ENCODE measurements around the gene CCDC196. TPM values are rescaled to one million over a fixed set of nuclear protein-coding genes. Genes with fewer than 3 reads are reported as not detected.

The CCDC196 gene, protein sequence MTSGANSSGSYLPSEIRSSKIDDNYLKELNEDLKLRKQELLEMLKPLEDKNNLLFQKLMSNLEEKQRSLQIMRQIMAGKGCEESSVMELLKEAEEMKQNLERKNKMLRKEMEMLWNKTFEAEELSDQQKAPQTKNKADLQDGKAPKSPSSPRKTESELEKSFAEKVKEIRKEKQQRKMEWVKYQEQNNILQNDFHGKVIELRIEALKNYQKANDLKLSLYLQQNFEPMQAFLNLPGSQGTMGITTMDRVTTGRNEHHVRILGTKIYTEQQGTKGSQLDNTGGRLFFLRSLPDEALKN
- total RNA-seq (ENCODE audit: low replicate concordance), result not detected in 2 replicates

DNA sequence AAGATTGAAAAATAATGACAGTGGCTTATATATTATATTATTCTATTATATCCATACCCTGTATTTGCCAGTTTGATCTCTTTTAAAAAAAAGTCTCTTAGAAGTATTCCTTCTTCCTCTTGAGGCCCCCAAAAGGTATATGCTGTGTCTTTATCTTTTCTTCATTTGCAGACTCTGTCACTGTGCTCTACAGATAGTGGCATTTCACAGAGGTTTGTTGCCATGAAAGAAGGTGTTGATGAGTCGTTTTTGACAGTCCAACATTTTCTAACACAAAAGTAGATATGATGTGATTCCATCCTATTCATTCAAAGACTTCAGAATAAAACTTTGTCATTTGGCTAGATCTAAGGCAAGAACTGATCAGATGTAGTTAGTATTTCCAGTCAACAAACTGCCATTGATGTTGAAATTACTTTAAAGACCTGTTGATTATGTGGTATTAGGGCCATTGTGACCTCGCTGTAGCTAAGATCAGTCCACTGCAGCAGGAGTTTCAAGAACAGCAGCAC, at the start of gene CCDC196:
TSS of gene CCDC196 (plus strand) at position 462 of the 512 bp plus-strand sequence. CDS start 132 bp downstream, outside the sequence.
- no peak for DNase-seq (ENCODE audit: low read depth)
- no peak within 1 kb of the TSS for H3K4me3 ChIP-seq (ENCODE audit: low read depth, low read length)
- TF ChIP-seq, protein P1, sequence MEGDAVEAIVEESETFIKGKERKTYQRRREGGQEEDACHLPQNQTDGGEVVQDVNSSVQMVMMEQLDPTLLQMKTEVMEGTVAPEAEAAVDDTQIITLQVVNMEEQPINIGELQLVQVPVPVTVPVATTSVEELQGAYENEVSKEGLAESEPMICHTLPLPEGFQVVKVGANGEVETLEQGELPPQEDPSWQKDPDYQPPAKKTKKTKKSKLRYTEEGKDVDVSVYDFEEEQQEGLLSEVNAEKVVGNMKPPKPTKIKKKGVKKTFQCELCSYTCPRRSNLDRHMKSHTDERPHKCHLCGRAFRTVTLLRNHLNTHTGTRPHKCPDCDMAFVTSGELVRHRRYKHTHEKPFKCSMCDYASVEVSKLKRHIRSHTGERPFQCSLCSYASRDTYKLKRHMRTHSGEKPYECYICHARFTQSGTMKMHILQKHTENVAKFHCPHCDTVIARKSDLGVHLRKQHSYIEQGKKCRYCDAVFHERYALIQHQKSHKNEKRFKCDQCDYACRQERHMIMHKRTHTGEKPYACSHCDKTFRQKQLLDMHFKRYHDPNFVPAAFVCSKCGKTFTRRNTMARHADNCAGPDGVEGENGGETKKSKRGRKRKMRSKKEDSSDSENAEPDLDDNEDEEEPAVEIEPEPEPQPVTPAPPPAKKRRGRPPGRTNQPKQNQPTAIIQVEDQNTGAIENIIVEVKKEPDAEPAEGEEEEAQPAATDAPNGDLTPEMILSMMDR (IDR thresholded peaks at IDR 0.05; ENCODE audit: insufficient read depth, low read length), result no peak

- DNase-seq (ENCODE audit: low read depth), result no peak
- no peak overlapping the region for H3K4me3 ChIP-seq (ENCODE audit: low read depth, low read length)
- TF ChIP-seq, protein P1 (IDR thresholded peaks at IDR 0.05; ENCODE audit: insufficient read depth, low read length), result no peak
Observed at GRCh38 chr14:66440801-66441200, 45.4 kb upstream of the CCDC196 start.

DNA sequence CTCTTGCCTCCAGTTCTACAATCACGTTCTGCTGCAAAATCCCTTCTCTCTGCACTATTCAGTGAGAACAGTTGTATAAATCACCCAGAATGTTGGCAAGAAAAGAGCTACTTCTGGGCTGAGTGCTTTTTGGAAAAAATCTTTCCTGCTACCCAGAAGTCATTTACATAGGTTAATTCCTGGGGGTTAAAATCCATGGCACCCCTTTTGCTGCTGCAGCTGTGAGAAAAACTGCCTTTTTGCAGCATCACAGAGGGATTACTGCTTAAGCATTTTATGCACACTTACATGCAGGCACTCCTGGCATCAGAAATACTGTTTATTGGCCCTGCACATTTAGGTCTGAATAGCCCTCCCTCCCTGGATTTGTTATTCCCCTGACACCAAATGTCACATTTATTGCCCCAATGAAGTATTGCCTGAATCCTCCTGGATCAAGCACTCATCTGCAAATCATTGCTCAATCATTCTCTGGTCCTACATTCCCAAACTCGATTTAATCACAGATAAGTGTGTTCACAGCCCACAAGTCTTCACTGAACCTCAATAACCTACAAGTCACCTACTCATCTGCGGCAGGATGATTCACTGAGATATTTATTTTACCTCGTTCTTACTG, 43.1 kb upstream of the CCDC196 start:
- no peak overlapping the region for H3K4me3 ChIP-seq (ENCODE audit: low read depth, low read length)
- TF ChIP-seq, protein P1 (IDR thresholded peaks at IDR 0.05; ENCODE audit: insufficient read depth, low read length), result no peak
- DNase-seq (ENCODE audit: low read depth), result no peak

DNA sequence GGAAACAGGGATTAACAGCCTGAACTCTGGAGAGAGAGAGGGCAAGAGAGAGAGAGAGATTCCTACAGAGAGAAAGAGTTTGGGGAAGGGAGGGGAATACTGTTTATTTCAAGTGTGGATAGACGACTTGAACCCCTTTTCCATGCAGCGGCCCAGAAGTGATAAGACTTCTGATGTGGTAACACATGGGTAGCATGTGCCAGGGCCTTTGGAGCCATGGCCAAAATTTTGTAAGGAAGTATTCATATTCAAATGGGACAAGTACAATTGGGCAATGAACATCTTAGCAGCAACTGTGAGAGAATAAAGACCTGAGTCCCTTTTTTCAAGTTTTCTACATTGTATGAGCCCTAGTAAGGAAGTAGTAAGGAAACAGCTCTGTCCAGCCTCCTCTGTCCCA, 42.4 kb upstream of the CCDC196 start:
- H3K4me3 ChIP-seq (ENCODE audit: low read depth, low read length), result no peak overlapping the region
- DNase-seq (ENCODE audit: low read depth), result no peak
- TF ChIP-seq, protein P1 (IDR thresholded peaks at IDR 0.05; ENCODE audit: insufficient read depth, low read length), result no peak

DNA sequence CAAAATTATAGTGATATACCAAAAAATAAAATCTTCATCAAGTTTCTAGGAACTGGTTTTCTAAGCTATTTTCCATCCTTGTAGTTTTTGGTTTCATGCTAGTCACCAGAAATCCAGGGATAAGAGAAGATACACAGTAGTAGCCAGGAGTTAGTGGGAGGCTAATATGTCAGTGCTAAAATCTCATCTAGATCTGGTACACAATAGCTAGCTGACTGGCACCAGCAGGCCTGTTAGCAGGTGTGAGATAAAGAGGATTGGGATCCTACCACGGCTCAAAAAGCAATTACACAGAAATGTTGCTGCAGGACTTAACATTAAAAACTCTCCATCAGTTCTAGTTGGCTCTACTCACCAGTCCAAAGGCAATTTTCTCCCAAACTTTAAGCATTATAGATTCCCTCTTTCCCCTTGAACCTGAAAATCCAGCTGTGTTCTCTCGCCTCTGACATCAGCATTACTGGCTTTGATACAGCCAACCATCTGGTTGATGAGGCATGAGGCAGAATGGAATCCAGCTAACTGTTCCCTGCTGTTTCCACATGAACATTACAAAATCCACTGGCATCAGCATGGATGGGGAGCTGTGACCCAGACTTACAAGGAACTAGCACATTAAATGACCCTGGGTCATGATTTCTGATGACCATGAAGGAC, 41.8 kb upstream of the CCDC196 start:
- TF ChIP-seq, protein P1 (IDR thresholded peaks at IDR 0.05; ENCODE audit: insufficient read depth, low read length), result no peak
- DNase-seq (ENCODE audit: low read depth), result peak; percentile 4
- H3K4me3 ChIP-seq (ENCODE audit: low read depth, low read length), result no peak overlapping the region

DNA sequence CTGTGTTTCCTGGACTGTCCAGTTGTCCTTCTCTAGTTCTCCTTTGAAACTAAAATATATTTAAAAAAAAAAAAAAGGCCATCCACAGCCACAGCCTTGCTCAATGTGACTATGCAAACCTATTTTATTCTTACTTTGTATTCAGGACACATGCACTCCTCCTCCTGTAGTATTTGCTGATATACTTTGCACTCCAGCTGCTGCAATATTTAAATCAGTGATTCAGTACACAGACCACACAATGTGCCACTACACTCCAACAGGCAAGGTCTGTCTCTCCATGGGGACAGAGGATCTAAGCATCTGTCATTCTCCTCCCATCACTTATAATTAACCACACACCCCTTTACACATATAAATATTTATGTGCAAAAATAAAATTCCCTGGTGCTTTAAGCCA, 40.2 kb upstream of the CCDC196 start:
- no peak for DNase-seq (ENCODE audit: low read depth)
- TF ChIP-seq, protein P1 (IDR thresholded peaks at IDR 0.05; ENCODE audit: insufficient read depth, low read length), result no peak
- no peak overlapping the region for H3K4me3 ChIP-seq (ENCODE audit: low read depth, low read length)
